Inferior parietal cortex (tissue), 1 donor: ENCODE measurements around the gene ARL8A.
A peak's percentile ranks its signal among the peaks of the same experiment; 100 is the strongest.
"Not testable (repeated sequence)": the region's sequence is repeated elsewhere in the genome, so short reads cannot be mapped to it uniquely, and the experiment has no call there.

Experiments
- DNase-seq: peaks from one replicate; pipeline ENCODE4 v3.0.0-alpha.2; 2016; ENCODE audit errors: extremely low spot score

The ARL8A gene

GRCh38 chr1:202158810-202159533 lies 14.4 kb upstream of the ARL8A start:
- DNase-seq, result no peak

- DNase-seq, result no peak
These were observed 13.4 kb upstream of the ARL8A start for GRCh38 chr1:202157945-202158344.

- DNase-seq, result no peak
These were observed 12.1 kb upstream of the ARL8A start for GRCh38 chr1:202156590-202156989.

- no peak for DNase-seq
These were observed 11.0 kb upstream of the ARL8A start for GRCh38 chr1:202155478-202156021.

GRCh38 chr1:202154766-202155477 lies 10.4 kb upstream of the ARL8A start:
- DNase-seq, result peak; percentile 63

GRCh38 chr1:202154148-202154765 lies 9.7 kb upstream of the ARL8A start:
- DNase-seq, result no peak

GRCh38 chr1:202153284-202153683 lies 8.7 kb upstream of the ARL8A start:
- no peak for DNase-seq

DNA sequence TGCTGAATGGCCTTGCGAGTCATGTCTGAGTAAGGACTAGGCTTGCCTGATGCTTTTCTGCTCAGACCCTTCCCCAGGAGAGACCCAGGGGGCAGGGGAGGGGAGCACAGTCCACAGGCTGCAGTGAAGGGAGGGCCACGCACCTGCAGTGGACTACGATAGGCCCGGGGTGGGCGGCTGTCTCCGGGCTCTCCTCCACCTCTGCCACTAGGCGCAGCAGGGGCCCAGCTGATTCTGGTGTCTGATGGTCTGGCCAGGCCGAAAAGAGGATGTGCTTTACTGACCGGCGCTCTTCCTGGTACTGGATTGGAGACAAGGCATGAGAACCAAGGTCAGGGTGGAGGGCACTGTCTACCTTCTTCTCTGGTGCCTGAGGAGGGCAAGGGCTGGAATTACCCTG lies 7.9 kb upstream of the ARL8A start:
- DNase-seq, result no peak

DNA sequence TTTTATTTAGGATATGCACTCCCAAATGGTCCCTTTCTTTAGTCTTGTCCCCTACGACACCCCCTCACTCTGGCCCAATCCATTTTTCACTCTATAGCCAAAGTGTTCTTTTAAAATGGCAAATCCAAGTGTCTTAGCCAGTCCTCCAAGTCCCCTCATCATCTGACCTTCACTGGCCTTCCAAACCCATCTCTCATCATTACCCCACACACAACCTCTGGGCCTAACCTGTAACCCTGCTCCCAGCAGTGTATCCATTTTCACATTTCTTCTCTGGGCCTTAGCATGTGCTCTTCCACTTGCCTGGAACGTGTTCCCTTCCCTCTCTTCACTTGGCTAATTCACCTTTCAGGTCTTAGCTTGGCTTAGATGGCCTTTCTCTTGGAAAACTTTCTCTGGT lies 6.5 kb upstream of the ARL8A start:
- DNase-seq, result no peak

DNA sequence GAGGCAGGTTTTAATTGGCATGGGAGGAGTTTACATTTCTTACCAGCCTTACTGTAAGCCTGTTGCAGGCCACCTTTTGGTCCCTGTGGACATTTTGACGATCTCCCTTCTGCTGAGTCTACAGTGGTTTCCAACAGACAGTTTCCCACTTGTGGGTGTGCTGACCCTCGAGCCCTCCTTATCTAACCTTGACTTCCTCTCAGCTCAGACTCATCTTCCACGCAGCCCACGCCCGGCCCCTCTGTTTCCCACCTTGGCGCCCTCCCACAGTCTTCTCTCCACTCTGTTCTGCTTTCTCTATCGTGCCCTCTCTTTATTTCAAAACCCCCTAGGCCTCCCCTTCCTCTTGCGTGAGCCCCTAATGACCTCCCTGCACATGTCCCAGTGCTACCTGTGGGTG lies 6.1 kb upstream of the ARL8A start:
- no peak for DNase-seq

DNA sequence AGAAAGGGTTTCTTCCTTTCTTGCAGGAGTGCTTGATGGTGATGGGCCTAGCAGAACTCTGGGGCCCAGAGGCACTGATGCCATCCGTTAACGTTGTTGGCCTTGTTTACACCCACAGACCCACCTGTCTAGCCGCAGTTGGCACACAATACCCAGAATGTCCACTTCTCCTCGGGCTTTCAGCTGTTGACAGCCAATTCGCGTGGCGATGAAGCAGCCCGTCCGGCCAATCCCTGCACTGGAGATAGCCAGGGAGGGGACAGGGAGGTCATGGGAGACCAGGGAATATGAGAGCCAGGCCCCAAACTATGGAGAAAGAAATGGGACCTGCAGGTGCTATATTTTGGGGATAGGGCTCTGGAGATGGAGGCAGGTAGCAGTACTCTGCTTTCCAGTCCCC lies 5.7 kb upstream of the ARL8A start:
- no peak for DNase-seq

DNA sequence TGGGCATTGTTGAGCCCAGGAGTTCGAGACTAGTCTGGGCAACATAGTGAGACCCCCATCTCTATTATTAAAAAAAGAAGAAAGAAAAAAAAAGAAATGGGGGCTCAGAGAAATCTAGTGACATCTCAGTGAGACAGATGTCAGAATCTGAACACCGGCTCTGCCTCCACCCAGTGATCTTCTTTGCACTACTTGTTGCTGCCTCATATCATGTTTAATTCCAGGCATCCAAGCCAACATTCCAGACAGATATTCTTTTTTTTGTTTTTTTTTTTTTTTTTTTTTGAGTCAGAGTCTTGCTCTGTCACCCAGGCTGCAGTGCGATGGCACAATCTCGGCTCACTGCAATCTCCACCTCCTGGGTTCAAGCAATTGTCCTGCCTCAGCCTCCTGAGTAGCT lies 5.0 kb upstream of the ARL8A start:
- DNase-seq, result no peak

DNA sequence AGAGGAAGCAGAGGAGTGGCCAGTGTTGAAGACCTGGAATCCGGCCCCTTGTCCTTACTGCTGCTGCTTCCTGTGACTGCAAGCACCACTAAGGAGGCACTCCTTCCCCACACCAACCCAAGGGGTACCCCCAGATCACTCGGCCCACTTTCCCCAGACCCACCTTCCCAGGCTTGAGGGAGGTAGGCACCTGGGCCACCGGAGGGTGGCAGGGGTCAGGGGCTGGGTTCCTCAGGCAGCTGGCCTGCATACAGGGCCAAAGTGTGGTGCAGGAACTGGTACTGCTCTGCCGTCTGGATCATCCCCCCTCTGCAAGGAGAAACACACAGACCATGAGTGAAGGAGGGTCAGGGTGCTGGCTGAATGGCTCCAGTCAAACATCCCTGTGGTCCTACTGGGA lies 3.9 kb upstream of the ARL8A start:
- no peak for DNase-seq

GRCh38 chr1:202146993-202147392 lies 2.5 kb upstream of the ARL8A start:
- no peak for DNase-seq

GRCh38 chr1:202146279-202146678 lies 1.7 kb upstream of the ARL8A start:
- no peak for DNase-seq

- not testable (repeated sequence) for DNase-seq
These were observed 1.2 kb upstream of the ARL8A start for GRCh38 chr1:202145744-202146140.

- DNase-seq, result no peak
These were observed 669 bp upstream of the ARL8A start for GRCh38 chr1:202145068-202145743.

GRCh38 chr1:202143768-202144401 lies 652 bp downstream of the ARL8A start:
- no peak for DNase-seq

DNA sequence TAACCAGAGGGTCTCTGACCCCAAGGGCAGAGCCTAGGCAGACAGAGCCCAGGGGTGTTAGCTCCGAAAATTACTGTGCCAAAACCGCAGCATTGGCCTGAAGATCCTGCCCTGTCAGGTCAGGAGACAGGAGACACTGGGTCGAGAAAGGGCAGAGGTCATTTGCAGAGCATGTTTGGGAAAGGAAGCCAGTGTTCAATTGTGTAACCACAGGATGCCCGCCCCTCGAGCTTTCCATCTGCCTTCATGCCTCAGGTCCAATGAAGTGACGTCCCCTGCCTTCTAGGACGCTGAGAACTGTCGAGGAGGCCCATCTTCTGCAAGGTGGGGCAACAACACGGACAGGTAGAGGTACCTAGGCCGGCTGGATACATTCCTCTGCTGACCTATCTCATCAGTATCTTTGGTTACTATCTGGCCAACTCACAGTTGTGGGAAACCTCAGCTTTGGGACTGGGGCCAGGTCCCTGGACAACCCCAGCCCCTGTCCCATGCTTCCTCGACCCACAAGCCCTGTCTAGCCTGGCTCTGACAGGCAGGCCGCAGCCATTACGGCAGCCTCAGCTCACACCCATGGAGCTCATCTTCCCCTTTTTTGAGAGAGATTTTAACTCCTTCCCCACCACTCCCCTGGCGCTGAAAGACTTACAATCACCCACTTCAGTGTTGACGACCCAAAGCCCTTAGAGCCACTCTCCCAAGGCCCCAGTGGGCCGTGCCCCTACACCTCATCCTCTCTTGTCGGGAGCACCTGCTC lies 1.3 kb downstream of the ARL8A start:
- DNase-seq, result no peak

GRCh38 chr1:202141468-202141867 lies 3.1 kb downstream of the ARL8A start:
- not testable (repeated sequence) for DNase-seq

DNA sequence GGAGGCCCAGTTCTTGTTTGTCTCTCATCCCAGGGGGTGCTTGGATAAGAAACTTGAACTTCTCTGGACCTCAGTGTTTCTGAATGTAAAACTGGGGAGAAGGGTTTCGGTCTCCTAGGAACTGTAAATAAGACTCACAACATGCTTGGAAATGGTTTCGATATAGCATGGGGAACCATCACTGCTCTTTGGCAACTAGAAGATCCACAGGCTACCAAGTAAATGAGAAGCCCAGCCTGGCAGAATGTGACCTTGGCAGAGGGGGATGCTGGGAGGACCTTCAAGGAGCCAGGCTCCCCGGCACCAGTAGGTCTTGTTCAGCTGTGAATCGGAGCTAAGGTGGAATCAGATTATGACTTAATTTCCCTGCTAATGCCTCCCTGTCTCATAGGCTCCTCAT lies 3.7 kb downstream of the ARL8A start:
- DNase-seq, result no peak
